Measurements from ENCODE around the gene MEGF6.

DNA sequence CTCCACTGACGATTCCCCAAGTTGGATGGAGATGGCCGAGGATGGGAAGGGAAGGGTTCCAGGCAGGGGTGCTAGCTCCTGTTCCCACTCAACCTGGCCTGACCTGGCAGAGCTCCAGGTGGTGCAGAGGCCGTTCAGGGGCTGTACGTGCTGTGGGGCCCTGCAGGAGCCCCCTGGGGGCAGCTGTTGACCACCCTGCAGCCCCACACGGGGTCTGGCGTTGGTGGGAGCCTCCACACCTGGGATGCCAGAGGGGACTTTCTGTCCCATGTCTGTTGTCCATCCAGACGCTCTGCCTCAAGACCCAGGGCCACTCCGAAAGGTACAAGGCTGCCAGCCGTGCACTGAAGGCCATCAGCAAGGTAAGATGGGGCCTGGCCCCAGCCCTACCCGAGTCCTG is 136.9 kb downstream of the MEGF6 start:
- TF ChIP-seq TAF1 (IDR thresholded peaks at IDR 0.05; ENCODE audit: borderline replicate concordance, low read depth, low read length) = no peak
- TF ChIP-seq POLR2AphosphoS5 (IDR thresholded peaks at IDR 0.05; ENCODE audit: low read depth, low read length) = no peak
- no peak for TF ChIP-seq POLR2A (IDR thresholded peaks at IDR 0.05; ENCODE audit: low read depth, low read length)
